NCI-H774 (cell line): Measurements from ENCODE around the gene MAPKBP1.

ENCODE experiments used
- DNase-seq: peaks from one replicate; lab custom pipeline; 2025; lab: John Stamatoyannopoulos, UW

The MAPKBP1 gene

DNA sequence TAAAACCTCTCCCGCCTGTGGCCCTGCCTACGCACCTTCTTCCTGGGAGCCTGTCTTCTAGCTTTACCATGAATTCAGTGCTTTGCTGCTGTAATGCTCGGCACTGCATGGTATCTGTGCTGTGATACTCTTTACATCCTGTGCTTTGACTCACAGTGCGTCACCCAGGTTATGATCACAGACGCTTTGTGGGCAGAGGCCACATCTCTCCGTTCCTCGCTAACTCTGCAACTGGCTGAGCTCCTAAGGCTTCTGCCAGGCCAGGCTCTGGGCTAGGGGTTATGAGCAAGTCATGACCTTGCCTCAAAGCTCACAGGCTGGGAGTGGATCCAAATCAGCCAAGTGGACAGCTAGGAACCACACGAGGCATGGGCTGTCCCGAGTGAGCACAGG lies 96.4 kb downstream of the MAPKBP1 start:
- no peak for DNase-seq

DNA sequence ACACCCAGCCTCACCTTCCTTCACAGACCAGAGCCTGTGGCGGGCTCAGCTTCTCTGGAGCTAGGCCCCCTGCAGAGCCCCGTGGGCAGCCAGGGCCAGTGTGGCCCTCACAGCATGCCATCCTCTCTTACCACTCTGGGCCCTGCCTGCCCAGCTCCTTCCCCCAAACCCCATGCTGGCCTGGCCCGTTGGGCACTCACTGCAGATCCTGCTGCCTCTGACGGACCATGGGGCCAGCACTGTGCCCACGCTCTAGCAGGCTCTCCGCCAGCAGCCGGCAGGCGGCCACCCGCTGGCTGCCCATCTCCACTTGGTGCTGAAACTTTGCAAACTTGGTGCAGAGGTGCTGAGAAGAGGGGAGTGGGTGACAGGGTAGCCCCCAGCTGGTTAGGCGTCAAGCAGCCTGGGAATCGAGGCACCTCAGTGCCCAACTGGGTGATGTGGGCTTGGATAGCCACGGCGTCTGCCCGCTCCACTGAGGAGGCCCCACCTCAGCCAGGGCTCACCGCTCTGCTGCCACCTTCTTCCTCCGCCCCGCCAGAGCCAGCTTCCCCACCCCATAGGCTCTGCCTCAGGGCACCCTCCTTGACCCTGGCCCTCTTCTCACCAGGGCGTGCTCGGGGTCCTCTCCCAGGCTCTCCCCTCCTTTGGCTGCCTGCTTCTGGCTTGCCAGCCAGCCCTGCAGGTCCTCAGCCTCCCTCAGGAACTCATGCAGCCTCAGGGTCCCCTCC lies 97.1 kb downstream of the MAPKBP1 start:
- no peak for DNase-seq

DNA sequence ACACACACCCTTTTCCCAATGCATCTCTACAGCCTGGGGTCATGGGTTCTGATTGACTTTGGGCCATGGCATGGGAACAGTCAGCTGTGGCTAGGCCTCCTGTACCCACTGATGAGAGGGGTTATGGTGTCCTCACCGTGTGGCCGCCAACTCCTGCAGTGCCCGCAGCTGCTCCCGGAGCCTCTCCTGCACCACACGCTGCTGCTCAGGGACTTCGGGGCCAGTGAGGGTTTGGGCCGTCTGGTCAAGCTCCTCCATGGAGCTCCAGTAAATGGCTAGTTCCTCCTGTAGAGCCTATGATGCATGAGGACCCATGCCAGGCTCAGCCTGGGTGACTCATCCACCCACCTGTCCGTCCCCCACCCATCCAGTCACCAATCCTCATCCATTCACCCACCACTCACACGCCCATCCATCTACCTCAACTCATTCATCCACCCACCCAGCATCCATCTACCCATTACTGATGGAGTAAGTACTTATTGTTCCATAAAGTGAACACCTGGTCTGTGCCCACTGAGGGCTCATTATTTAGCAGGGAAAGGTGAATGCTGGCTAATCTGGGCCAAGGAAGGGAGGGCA lies 98.0 kb downstream of the MAPKBP1 start:
- DNase-seq = no peak

DNA sequence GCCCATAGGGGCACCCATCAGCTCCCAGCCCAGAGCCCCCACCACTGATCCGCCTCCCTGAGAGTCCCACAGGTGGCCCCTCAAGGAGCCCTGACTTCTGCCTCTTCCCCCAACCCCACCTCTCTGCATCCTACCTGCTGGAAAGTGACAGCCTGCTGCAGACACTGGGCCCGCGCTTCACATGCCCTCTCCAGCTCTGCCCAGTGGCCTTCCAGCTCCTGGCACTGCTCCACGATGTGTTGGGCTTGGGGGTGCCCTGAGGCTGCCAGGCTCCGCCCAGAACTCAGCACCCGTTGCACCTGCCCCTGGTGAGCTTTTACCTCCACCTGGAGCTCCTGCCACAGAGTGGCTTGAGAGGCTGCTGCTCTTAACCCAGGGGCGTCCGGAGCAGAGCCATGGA lies 99.4 kb downstream of the MAPKBP1 start:
- peak; percentile 74 for DNase-seq

DNA sequence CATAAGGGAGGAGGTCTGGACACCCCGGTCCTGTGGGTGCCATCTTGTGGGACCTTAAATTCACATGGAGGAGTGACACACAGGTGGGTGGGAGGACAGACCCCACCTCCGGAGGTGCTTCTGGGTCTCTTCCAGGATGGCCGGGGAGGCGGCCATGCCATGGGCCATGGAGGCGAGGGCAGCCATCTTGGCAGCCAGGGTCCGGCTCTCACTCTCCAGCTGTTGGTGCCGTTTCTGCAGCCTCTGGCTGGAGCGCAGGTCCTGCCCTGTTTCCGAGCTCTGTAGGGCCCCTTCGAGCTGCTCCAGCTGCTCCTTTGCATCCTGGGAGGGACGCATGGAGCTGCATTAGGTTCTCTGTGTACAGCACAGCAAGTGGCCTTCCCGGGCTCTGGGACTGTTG lies 100.5 kb downstream of the MAPKBP1 start:
- no peak for DNase-seq

DNA sequence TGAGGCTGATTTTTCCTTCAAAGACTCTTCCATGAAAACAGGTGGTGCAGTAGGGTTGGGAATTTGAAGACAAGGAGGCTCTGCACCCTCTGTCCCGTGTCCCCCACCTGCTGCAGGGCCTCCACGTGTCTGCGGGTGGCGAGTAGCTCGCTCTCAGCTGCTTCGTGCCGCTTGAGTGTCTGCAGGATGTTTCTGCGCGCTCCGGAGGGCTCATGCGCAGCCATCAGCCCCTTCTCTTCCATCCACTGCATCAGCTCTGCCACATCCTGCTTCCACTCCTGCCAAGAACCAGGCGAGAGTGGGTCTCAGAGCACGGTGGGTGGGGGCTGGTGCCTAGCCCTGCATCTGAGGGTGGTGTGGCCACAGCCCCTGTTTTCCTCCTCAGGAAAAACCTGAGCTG lies 101.7 kb downstream of the MAPKBP1 start:
- no peak for DNase-seq

DNA sequence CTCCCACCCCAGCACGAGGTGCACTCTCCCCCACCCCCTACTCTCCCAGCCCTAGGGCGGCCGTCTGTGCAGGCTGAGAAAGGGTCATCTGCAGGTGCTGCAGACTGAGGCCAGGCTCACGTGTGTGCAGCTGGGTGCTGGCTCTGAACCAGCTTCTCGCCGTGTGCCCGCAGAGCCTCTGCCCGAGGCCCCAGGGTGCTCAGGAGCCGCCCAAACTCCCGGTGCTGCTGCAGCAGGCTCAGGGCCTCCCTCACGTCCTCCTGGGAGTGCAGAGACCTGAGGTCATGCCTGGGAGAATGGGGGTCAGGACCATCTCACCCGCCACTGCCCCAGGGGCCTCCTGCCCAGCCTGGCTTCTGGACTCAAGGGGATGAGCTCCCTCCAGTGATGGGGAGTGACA lies 102.4 kb downstream of the MAPKBP1 start:
- peak; percentile 14 for DNase-seq
